ENCODE data around the gene STPG3. TPM values are rescaled to one million over a fixed set of nuclear protein-coding genes. Genes with fewer than 3 reads are reported as not detected.

Gene STPG3
- total and polyA plus RNA-seq, 9 of the 15 experiments (the other 6 are each of a cell fraction or from before 2014, with no cell fraction given) = not detected

- TF ChIP-seq ZBTB2 (IDR thresholded peaks at IDR 0.05) (0 out of 2 replicates have a peak, but pooled peaks have one; percentile 50), COPS2 (conservative IDR thresholded peaks at IDR 0.05) (no peak), MXI1 (IDR thresholded peaks at IDR 0.05; ENCODE audit: low read depth, low read length) (no peak), ZNF277 (CRISPR knock-in tag; IDR thresholded peaks at IDR 0.05; ENCODE audit: borderline replicate concordance) (no peak), E2F3 (CRISPR knock-in tag; IDR thresholded peaks at IDR 0.05) (peak; percentile 86), KLF16 (IDR thresholded peaks at IDR 0.05) (no peak), MAX (CRISPR knock-in tag; IDR thresholded peaks at IDR 0.05) (peak; percentile 95), TSC22D4 (tag; IDR thresholded peaks at IDR 0.05) (no peak), KDM2B (CRISPR knock-in tag; IDR thresholded peaks at IDR 0.05) (no peak), CREB3L1 (IDR thresholded peaks at IDR 0.05; ENCODE audit: borderline replicate concordance, low read depth) (no peak), VEZF1 (CRISPR knock-in tag; IDR thresholded peaks at IDR 0.05) (peak; percentile 97), THRAP3 (IDR thresholded peaks at IDR 0.05; ENCODE audit: borderline replicate concordance) (no peak), GTF2A2 (tag; IDR thresholded peaks at IDR 0.05) (no peak), YBX1 (IDR thresholded peaks at IDR 0.05) (no peak), ZNF76 (CRISPR knock-in tag; IDR thresholded peaks at IDR 0.05; ENCODE audit: borderline replicate concordance) (no peak), JUNB (CRISPR knock-in tag; conservative IDR thresholded peaks at IDR 0.05) (no peak), THAP12 (CRISPR knock-in tag; IDR thresholded peaks at IDR 0.05) (no peak), ZBTB17 (CRISPR knock-in tag; IDR thresholded peaks at IDR 0.05) (peak; percentile 47; the same call in 1 of the 2 replicates), CEBPB (tag; IDR thresholded peaks at IDR 0.05) (no peak), HDAC2 (IDR thresholded peaks at IDR 0.05) (0 out of 2 replicates have a peak, but pooled peaks have one; percentile 30), CREBBP (IDR thresholded peaks at IDR 0.05; ENCODE audit: low read depth, low read length) (no peak)
These were observed 51.5 kb downstream of the STPG3 start (continued) for GRCh38 chr9:137302449-137303150.
